NK-92 (cell line): ENCODE data around the gene ZPBP.

Experiments
- DNase-seq: peaks from one replicate; lab custom pipeline; 2025; ENCODE audit not compliant: unreplicated experiment; lab: John Stamatoyannopoulos, UW

Gene ZPBP, protein sequence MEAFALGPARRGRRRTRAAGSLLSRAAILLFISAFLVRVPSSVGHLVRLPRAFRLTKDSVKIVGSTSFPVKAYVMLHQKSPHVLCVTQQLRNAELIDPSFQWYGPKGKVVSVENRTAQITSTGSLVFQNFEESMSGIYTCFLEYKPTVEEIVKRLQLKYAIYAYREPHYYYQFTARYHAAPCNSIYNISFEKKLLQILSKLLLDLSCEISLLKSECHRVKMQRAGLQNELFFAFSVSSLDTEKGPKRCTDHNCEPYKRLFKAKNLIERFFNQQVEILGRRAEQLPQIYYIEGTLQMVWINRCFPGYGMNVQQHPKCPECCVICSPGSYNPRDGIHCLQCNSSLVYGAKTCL

DNA sequence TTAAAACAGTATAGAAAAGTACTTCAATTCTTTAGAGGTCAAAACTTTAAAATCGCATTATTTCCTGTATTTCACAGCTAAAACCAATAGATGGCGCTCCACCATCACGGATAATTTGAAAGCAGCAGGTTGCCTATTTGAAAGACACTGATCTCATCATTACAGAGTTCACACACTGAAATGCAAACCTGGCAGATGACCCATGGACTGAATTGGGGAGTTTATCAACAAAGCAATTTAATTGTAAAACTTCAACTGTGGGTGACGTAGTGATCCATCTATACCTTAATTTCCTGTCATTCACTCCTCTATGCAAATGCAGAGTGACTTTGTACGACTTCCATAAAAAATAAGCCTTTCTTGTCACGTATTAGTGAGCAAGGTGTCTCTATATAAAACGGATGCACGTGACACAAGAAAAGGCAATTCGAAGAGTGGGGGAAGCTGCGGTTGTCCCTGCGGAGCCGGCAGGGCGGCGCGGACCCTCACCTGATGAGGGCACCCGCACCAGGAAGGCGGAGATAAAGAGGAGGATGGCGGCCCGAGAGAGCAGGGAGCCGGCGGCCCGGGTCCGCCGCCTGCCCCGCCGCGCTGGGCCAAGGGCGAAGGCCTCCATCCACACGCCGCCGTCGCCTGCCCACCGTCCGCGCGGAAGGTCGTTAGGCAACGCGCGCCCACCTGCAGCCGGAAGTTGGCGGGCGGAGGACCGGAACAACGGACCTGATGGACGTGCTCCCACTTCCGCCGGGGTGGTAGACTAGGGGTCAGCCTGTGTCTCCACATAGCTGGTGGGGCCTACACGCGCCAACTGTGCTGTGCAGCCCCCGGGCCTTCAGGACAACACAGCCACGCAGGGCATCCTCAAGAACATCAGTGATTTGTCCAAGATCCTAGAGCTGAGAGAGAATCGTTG is at the start of gene ZPBP:
Gene ZPBP (minus strand): TSS at position 668 of the 913 bp plus-strand sequence. CDS start 52 bp downstream, at position 616.
- DNase-seq: no peak

GRCh38 chr7:50142425-50143017 is 49.5 kb upstream of the ZPBP start:
- no peak for DNase-seq

GRCh38 chr7:50141854-50142253 is 48.8 kb upstream of the ZPBP start:
- DNase-seq: no peak

GRCh38 chr7:50141131-50141530 is 48.1 kb upstream of the ZPBP start:
- DNase-seq: no peak

DNA sequence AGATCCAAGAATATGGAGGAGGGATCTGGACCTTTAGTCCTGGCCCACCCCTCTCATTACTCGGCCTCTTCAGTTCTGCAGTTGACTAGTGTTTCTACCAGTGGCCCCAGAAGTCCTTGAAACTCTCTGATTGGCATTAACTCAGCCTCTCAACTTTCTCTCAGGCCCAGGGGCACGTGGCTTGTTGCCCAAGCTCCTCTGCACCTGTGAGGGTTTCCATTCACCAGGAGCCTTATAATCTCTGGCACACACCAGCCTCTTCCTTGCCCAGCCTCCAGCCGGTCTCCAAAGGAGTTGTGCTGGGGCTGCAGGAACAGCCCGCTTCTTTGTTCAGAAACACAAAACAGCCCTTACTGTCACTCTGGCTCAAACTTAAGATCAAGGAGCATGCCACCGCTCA is 47.6 kb upstream of the ZPBP start:
- DNase-seq: no peak

DNA sequence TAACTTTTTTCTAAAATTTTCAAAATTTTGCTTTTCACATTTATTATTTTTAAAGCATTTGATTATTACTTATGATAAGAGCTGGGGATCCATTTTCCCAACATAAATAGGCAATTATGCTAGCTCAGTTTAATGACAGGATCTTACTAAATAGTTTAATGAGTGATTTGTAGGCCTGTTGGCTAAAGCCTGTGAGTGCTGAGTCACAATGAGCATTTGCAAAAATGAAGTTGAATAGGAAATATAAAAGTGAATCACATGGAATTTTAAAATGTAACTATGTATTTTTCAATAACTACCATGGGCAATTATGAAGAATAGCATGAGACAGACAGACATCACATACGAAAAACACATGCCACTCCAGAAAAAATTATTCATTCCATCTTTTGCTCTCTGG is 45.1 kb upstream of the ZPBP start:
- no peak for DNase-seq

DNA sequence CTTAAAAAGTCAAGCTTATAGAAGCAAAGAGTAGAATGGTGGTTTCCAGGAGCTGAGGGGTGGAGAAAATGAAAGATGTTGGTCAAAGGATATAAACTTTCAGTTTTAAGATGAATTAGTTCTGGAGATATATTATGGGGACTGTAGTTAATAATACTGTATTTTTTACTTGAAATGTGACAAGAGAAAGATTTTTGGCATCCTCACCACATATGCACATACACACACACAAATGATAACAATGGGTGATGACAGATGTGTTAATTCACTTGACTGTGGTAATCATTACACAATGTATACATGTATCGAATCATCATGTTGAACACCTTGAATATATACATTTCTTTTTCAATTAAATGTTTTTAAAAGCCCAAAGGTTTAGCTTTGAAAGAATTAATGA is 32.7 kb upstream of the ZPBP start:
- no peak for DNase-seq

- no peak for DNase-seq
These were observed 28.2 kb upstream of the ZPBP start for GRCh38 chr7:50121286-50121685.

- DNase-seq: no peak
These were observed 27.0 kb upstream of the ZPBP start for GRCh38 chr7:50119815-50120637.

DNA sequence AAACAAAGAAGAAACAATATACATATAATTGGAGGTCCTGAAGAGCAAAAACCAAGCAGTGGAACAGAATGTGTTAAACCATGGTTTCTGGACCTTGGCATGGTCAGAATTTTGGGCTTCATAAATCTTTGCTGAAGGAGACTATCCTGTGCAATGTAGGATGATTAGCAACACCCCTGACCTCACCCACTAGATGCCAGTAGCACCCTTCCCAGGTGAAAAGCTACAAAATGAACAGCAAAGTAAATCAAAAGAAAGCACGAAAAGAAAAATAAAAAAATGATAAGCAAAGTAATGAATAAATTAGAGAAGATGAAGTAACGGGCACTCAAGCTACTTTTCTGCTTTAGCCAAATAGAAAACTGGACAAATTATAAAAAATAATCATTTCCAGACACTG is 19.2 kb upstream of the ZPBP start:
- no peak for DNase-seq

- DNase-seq: no peak
These were observed 8.8 kb upstream of the ZPBP start for GRCh38 chr7:50101873-50102272.

GRCh38 chr7:50095634-50096033 is 2.6 kb upstream of the ZPBP start:
- DNase-seq: no peak

GRCh38 chr7:50088463-50089129 is 4.5 kb downstream of the ZPBP start:
- DNase-seq: no peak

- DNase-seq: no peak
These were observed 7.7 kb downstream of the ZPBP start for GRCh38 chr7:50085344-50085743.

- DNase-seq: no peak
These were observed 20.0 kb downstream of the ZPBP start for GRCh38 chr7:50073093-50073492.

- DNase-seq: no peak
These were observed 23.4 kb downstream of the ZPBP start for GRCh38 chr7:50069613-50070012.

DNA sequence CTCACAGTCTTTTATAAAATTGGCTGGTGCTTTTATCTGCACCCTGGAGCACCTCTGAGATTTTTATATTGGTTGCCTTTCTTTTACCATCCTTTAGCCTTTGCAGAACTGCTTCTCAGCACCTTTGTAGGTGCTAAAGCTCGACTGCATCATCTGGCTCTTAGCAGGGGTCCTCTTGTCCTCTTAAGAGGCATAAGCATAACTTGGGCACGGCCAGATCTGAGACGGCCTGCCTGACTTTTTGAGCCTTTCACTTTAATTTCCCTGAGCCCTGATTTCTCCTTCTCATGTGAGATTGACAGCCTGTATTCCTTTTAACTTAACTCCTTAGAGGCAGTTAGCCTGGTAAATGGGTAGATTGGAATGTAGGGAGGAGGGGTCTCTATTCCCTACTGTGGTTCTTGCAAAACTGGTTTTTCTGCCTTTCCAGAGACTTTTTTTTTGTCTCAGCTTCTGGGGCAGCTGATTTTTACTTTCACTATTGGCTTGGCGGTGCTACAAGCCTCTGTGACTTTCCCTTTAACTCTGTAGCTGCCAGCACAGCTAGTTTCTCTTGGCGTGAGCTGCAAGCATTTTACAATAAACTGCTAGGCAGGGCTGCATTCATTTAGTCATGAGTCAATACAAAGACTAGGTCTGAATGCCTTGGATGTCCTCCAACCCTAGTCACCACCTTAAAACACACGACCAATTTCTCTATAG is 24.0 kb downstream of the ZPBP start:
- DNase-seq: no peak

DNA sequence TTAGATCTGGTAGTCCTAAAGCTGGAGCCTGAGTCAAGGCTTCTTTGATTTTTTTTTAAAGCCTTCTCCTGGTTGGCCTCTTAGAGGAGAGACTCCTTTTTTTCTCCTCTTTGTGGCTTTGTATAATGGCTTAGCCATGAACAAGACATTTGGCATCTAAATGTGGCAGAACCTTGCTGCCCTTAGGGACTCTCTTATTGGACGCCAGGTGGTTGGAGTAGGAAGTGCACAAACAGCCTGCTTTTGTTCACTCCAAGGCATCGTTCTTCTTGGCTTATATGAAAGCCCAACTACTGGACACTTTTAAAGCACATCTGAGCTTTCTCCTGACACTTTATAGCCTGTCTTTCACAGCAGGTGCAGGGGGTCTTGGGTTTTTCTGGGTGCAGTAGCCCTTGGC is 25.0 kb downstream of the ZPBP start:
- no peak for DNase-seq

DNA sequence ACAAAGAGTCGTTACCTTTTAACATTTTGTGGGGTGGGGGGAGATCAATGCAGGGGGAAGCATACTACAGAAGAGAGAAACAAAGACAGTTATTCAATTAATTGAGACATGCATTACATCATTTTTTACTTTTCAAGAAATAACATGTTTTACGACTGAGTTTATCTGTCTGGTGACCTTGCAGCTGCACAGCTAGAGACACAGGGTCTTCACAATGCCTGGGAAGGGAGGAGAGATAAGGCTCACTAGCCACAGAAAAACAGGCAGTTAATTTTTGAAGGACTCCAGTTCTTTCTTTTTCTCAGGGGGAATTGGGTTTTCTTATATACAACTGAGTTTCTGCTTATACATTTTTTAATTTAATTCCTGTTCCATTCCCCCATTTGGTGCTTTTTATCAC is 30.1 kb downstream of the ZPBP start:
- no peak for DNase-seq

GRCh38 chr7:50056131-50056530 is 36.9 kb downstream of the ZPBP start:
- DNase-seq: no peak
